ENCODE data around the gene GDI1.

The GDI1 gene

GRCh38 chrX:154484255-154485149, 47.5 kb downstream of the GDI1 start:
- no peak for DNase-seq

- no peak for DNase-seq
These were observed 48.4 kb downstream of the GDI1 start for GRCh38 chrX:154485150-154486051.

- DNase-seq: peak; percentile 27 to 36
These were observed 49.1 kb downstream of the GDI1 start for GRCh38 chrX:154486052-154486395.

GRCh38 chrX:154486396-154487207, 49.6 kb downstream of the GDI1 start, which contains the start of gene UBL4A:
UBL4A (minus strand) TSS chrX:154486615; CDS start chrX:154486584, 31 bp downstream.
- peak; percentile 57 to 72 for DNase-seq

GRCh38 chrX:154487518-154488290, 50.8 kb downstream of the GDI1 start:
- DNase-seq: no peak

- no peak for DNase-seq
These were observed 51.6 kb downstream of the GDI1 start for GRCh38 chrX:154488336-154489075.

- DNase-seq: no peak
These were observed 52.2 kb downstream of the GDI1 start for GRCh38 chrX:154489182-154489581.

GRCh38 chrX:154490021-154490413, 53.1 kb downstream of the GDI1 start:
- DNase-seq: peak in 1 of 2 donors; percentile 40

GRCh38 chrX:154490414-154491083, 53.6 kb downstream of the GDI1 start, which contains the start of gene SLC10A3:
SLC10A3 (minus strand) TSS chrX:154490629; CDS start chrX:154488940, 1,689 bp downstream.
- peak; percentile 85 to 88 for DNase-seq
